ENCODE measurements around the gene RANBP1. TPM values are rescaled to one million over a fixed set of nuclear protein-coding genes. Genes with fewer than 3 reads are reported as not detected.

RANBP1 gene
- 156 and 164 TPM in 2 replicates for total RNA-seq

GRCh38 chr22:20115691-20116375 is at the start of gene RANBP1:
Gene RANBP1, plus strand, starts transcription at chr22:20116104. Its CDS starts 81 bp downstream, at chr22:20116185.

GRCh38 chr22:20079745-20080444 is 36.0 kb upstream of the RANBP1 start, which contains the start of gene DGCR8:
Gene DGCR8, plus strand, starts transcription at chr22:20080241. Its CDS starts 5,723 bp downstream, at chr22:20085964.

GRCh38 chr22:20116951-20117632 is 1.2 kb downstream of the RANBP1 start, which contains the start of gene TRMT2A:
Gene TRMT2A, minus strand, starts transcription at chr22:20117226. Its CDS starts 320 bp downstream, at chr22:20116906.

GRCh38 chr22:20131597-20131858 is 15.6 kb downstream of the RANBP1 start, which contains the start of gene ZDHHC8:
Gene ZDHHC8, plus strand, starts transcription at chr22:20131804. Its CDS starts 144 bp downstream, at chr22:20131948.

GRCh38 chr22:20150381-20151275 is 34.7 kb downstream of the RANBP1 start, which contains the start of gene CCDC188:
Gene CCDC188, minus strand, starts transcription at chr22:20151055. Its CDS starts 69 bp downstream, at chr22:20150986.

Other genes with a start within 250 kb of the RANBP1 start
- gene COMT, start 174.3 kb upstream of the RANBP1 start, total RNA-seq = 174 and 239 TPM in 2 replicates
- gene TXNRD2, start 174.3 kb upstream of the RANBP1 start, total RNA-seq = 11.3 and 11.7 TPM in 2 replicates
- gene ARVCF, start 99.3 kb upstream of the RANBP1 start, total RNA-seq = 11.6 and 16.4 TPM in 2 replicates
- 46.5 and 49.7 TPM in 2 replicates for gene TANGO2, start 95.0 kb upstream of the RANBP1 start, total RNA-seq
- 36.9 and 54.2 TPM in 2 replicates for gene DGCR8, start 35.9 kb upstream of the RANBP1 start, total RNA-seq
- 41.6 and 45.5 TPM in 2 replicates for gene TRMT2A, start 1.1 kb downstream of the RANBP1 start, total RNA-seq
- 3.4 and 25.6 TPM in 2 replicates for gene ZDHHC8, start 15.7 kb downstream of the RANBP1 start, total RNA-seq
- not detected in 2 replicates for gene CCDC188, start 35.0 kb downstream of the RANBP1 start, total RNA-seq
- gene RTN4R, start 152.2 kb downstream of the RANBP1 start, total RNA-seq = 4.4 and 9.2 TPM in 2 replicates
- gene DGCR6L, start 204.0 kb downstream of the RANBP1 start, total RNA-seq = 22.9 and 25.4 TPM in 2 replicates

All from nasal cavity respiratory epithelium epithelial cell of viscerocranial mucosa (primary cell).